ENCODE data around the gene PVALB.

GRCh38 chr22:36816636-36817524 lies at the start of gene PVALB:
- TF ChIP-seq SCRT1 (tag by site-specific recombination; IDR thresholded peaks at IDR 0.05; ENCODE audit: borderline replicate concordance): no peak
- no peak for TF ChIP-seq ZNF423 (tag by site-specific recombination; IDR thresholded peaks at IDR 0.05)
- TF ChIP-seq CTCF (tag by site-specific recombination; IDR thresholded peaks at IDR 0.05): no peak
- peak; percentile 82 for TF ChIP-seq ZBTB17 (tag by site-specific recombination; IDR thresholded peaks at IDR 0.05)
- TF ChIP-seq REPIN1 (tag by site-specific recombination; IDR thresholded peaks at IDR 0.05; ENCODE audit: low read depth): no peak

Data from HEK293 (cell line).